NB4 (cell line): ENCODE data around the gene CDH26.

Experiments
- DNase-seq: peaks from one replicate; pipeline ENCODE4 v3.0.0; 2010; ENCODE audit warnings: low read depth
- H3K4me3 ChIP-seq: one replicate; pipeline ENCODE4 v1.5.1; 2011; ENCODE audit warnings: mild to moderate bottlenecking, low read depth, low read length, moderate library complexity
- CTCF ChIP-seq: IDR thresholded peaks from one replicate; pipeline ENCODE4 v1.5.1; 2012; ENCODE audit warnings: low read depth, low read length
- MAX ChIP-seq: IDR thresholded peaks from 2 replicates; pipeline ENCODE4 v1.6.1; 2011; ENCODE audit warnings: low read depth, low read length
- MYC ChIP-seq: IDR thresholded peaks from 2 replicates; pipeline ENCODE4 v1.6.1; 2011; ENCODE audit warnings: low read depth, low read length
- POLR2A ChIP-seq: IDR thresholded peaks from 2 replicates; pipeline ENCODE4 v1.6.1; 2011; ENCODE audit warnings: mild to moderate bottlenecking; ENCODE audit not compliant: insufficient read length; ENCODE audit errors: extremely low read depth

CDH26 gene

GRCh38 chr20:60021104-60021503, 62.9 kb downstream of the CDH26 start:
- no peak for DNase-seq

GRCh38 chr20:60022849-60023248, 64.6 kb downstream of the CDH26 start:
- TF ChIP-seq MAX (no peak), CTCF (no peak), POLR2A (no peak), MYC (no peak)
- H3K4me3 ChIP-seq, result no peak overlapping the region

More at GRCh38 chr20:60021104-60021503, 62.9 kb downstream of the CDH26 start:
- no peak for TF ChIP-seq MAX
- no peak for TF ChIP-seq CTCF
- TF ChIP-seq POLR2A, result no peak
- TF ChIP-seq MYC, result no peak
- H3K4me3 ChIP-seq, result no peak overlapping the region

GRCh38 chr20:60024245-60024644, 66.0 kb downstream of the CDH26 start:
- TF ChIP-seq POLR2A, result no peak
- no peak for TF ChIP-seq MAX
- TF ChIP-seq MYC, result no peak
- TF ChIP-seq CTCF, result no peak
- no peak for DNase-seq
- no peak overlapping the region for H3K4me3 ChIP-seq

More at GRCh38 chr20:60022849-60023248, 64.6 kb downstream of the CDH26 start:
- no peak for DNase-seq

- no peak for DNase-seq
- H3K4me3 ChIP-seq, result no peak overlapping the region
- no peak for TF ChIP-seq CTCF
- no peak for TF ChIP-seq POLR2A
- TF ChIP-seq MAX, result no peak
- TF ChIP-seq MYC, result no peak
These were observed 66.6 kb downstream of the CDH26 start for GRCh38 chr20:60024801-60025200.

GRCh38 chr20:60026010-60026409, 67.8 kb downstream of the CDH26 start:
- DNase-seq, result no peak
- H3K4me3 ChIP-seq, result no peak overlapping the region
- TF ChIP-seq CTCF (no peak), POLR2A (no peak), MYC (no peak), MAX (no peak)

- TF ChIP-seq MYC (no peak), CTCF (no peak), POLR2A (no peak), MAX (no peak)
- H3K4me3 ChIP-seq, result no peak overlapping the region
These were observed 72.2 kb downstream of the CDH26 start for GRCh38 chr20:60030471-60030870.

More at GRCh38 chr20:60030471-60030870, 72.2 kb downstream of the CDH26 start:
- no peak for DNase-seq
